Measurements from ENCODE around the gene TRNT1. TPM values are rescaled to one million over a fixed set of nuclear protein-coding genes. Genes with fewer than 3 reads are reported as not detected.

The TRNT1 gene
- total RNA-seq, 1 experiment from 2014 or later = 31.0 TPM

- Histone ChIP-seq H4K20me1 (ENCODE audit: insufficient read depth, low read depth, low read length) (no peaks in the 10 kb centered on the region), H2AFZ (ENCODE audit: low read length) (no peak overlapping the region), H3K9me2 (replicated peaks; ENCODE audit: insufficient read depth, low read length) (no peaks in the 10 kb centered on the region), H3K79me2 (ENCODE audit: low read length) (no peaks in the 10 kb centered on the region), H3K4me1 (ENCODE audit: low read length) (no peaks in the 10 kb centered on the region), H3K36me3 (ENCODE audit: insufficient read depth, low read length) (no peaks in the 10 kb centered on the region), H3K27me3 (ENCODE audit: low read length) (no peaks in the 10 kb centered on the region), H3K4me2 (ENCODE audit: low read depth, low read length, poor library complexity, severe bottlenecking) (no peak overlapping the region), H3K27ac (ENCODE audit: low read length) (no peak overlapping the region), H3K9ac (ENCODE audit: low read length) (no peak overlapping the region), H3K9me3 (ENCODE audit: low read length) (no peaks in the 10 kb centered on the region), H3K4me3 (ENCODE audit: low read length) (no peak overlapping the region)
- no peak for DNase-seq
Observed at GRCh38 chr3:3189961-3190360, 63.2 kb downstream of the TRNT1 start.

GRCh38 chr3:3191675-3192285, 65.0 kb downstream of the TRNT1 start:
- Histone ChIP-seq H3K27me3 (ENCODE audit: low read length) (no peaks in the 10 kb centered on the region), H3K9me2 (replicated peaks; ENCODE audit: insufficient read depth, low read length) (no peaks in the 10 kb centered on the region), H4K20me1 (ENCODE audit: insufficient read depth, low read depth, low read length) (no peaks in the 10 kb centered on the region), H3K79me2 (ENCODE audit: low read length) (no peaks in the 10 kb centered on the region), H3K4me3 (ENCODE audit: low read length) (no peak overlapping the region), H3K9me3 (ENCODE audit: low read length) (no peaks in the 10 kb centered on the region), H3K36me3 (ENCODE audit: insufficient read depth, low read length) (no peaks in the 10 kb centered on the region), H3K27ac (ENCODE audit: low read length) (no peak overlapping the region), H2AFZ (ENCODE audit: low read length) (no peak overlapping the region), H3K9ac (ENCODE audit: low read length) (no peak overlapping the region), H3K4me2 (ENCODE audit: low read depth, low read length, poor library complexity, severe bottlenecking) (no peak overlapping the region), H3K4me1 (ENCODE audit: low read length) (no peaks in the 10 kb centered on the region)
- DNase-seq = no peak

- Histone ChIP-seq H3K4me3 (ENCODE audit: low read length) (no peak overlapping the region), H3K9ac (ENCODE audit: low read length) (no peak overlapping the region), H3K9me2 (replicated peaks; ENCODE audit: insufficient read depth, low read length) (no peaks in the 10 kb centered on the region), H3K4me1 (ENCODE audit: low read length) (no peaks in the 10 kb centered on the region), H4K20me1 (ENCODE audit: insufficient read depth, low read depth, low read length) (no peaks in the 10 kb centered on the region), H3K27ac (ENCODE audit: low read length) (no peak overlapping the region), H3K79me2 (ENCODE audit: low read length) (no peaks in the 10 kb centered on the region), H3K4me2 (ENCODE audit: low read depth, low read length, poor library complexity, severe bottlenecking) (no peak overlapping the region), H2AFZ (ENCODE audit: low read length) (no peak overlapping the region), H3K27me3 (ENCODE audit: low read length) (no peaks in the 10 kb centered on the region), H3K36me3 (ENCODE audit: insufficient read depth, low read length) (no peaks in the 10 kb centered on the region), H3K9me3 (ENCODE audit: low read length) (no peaks in the 10 kb centered on the region)
- no peak for DNase-seq
Observed at GRCh38 chr3:3192286-3192675, 65.5 kb downstream of the TRNT1 start.

- Histone ChIP-seq H3K79me2 (ENCODE audit: low read length) (no peaks in the 10 kb centered on the region), H3K4me3 (ENCODE audit: low read length) (no peak overlapping the region), H2AFZ (ENCODE audit: low read length) (no peak overlapping the region), H3K9me3 (ENCODE audit: low read length) (no peaks in the 10 kb centered on the region), H3K9me2 (replicated peaks; ENCODE audit: insufficient read depth, low read length) (no peaks in the 10 kb centered on the region), H4K20me1 (ENCODE audit: insufficient read depth, low read depth, low read length) (no peaks in the 10 kb centered on the region), H3K4me1 (ENCODE audit: low read length) (no peaks in the 10 kb centered on the region), H3K4me2 (ENCODE audit: low read depth, low read length, poor library complexity, severe bottlenecking) (no peak overlapping the region), H3K27me3 (ENCODE audit: low read length) (no peaks in the 10 kb centered on the region), H3K9ac (ENCODE audit: low read length) (no peak overlapping the region), H3K36me3 (ENCODE audit: insufficient read depth, low read length) (no peaks in the 10 kb centered on the region), H3K27ac (ENCODE audit: low read length) (no peak overlapping the region)
- DNase-seq = no peak
Observed at GRCh38 chr3:3194861-3195260, 68.1 kb downstream of the TRNT1 start.

- no peak overlapping the region for H3K9ac ChIP-seq (ENCODE audit: low read length)
- no peaks in the 10 kb centered on the region for H3K36me3 ChIP-seq (ENCODE audit: insufficient read depth, low read length)
- no peaks in the 10 kb centered on the region for H3K9me2 ChIP-seq (replicated peaks; ENCODE audit: insufficient read depth, low read length)
- no peak overlapping the region for H3K27ac ChIP-seq (ENCODE audit: low read length)
- no peak overlapping the region for H2AFZ ChIP-seq (ENCODE audit: low read length)
- no peaks in the 10 kb centered on the region for H3K4me1 ChIP-seq (ENCODE audit: low read length)
- no peak overlapping the region for H3K4me2 ChIP-seq (ENCODE audit: low read depth, low read length, poor library complexity, severe bottlenecking)
- DNase-seq = peak; percentile 59
- no peaks in the 10 kb centered on the region for H3K27me3 ChIP-seq (ENCODE audit: low read length)
- H3K79me2 ChIP-seq (ENCODE audit: low read length) = no peaks in the 10 kb centered on the region
- H3K9me3 ChIP-seq (ENCODE audit: low read length) = no peaks in the 10 kb centered on the region
- no peaks in the 10 kb centered on the region for H4K20me1 ChIP-seq (ENCODE audit: insufficient read depth, low read depth, low read length)
- no peak overlapping the region for H3K4me3 ChIP-seq (ENCODE audit: low read length)
Observed at GRCh38 chr3:3196148-3196861, 69.6 kb downstream of the TRNT1 start.

Small RNA genes within 50 kb of the gene (small RNA-seq; reads per million reads assigned to genes)
- gene RF00416 = not detected

Other genes starting within 250 kb of the TRNT1 start
- not detected in 2 replicates for gene IL5RA, start 16.6 kb upstream of the TRNT1 start, total RNA-seq (2014; rRNA removed; shearing (Covaris generic); ENCODE audit: low replicate concordance)
- 24.3 and 53.8 TPM in 2 replicates for gene CRBN, start 52.8 kb downstream of the TRNT1 start, total RNA-seq (2014; rRNA removed; shearing (Covaris generic); ENCODE audit: low replicate concordance)